Upper lobe of right lung (tissue), 1 donor: ENCODE results near the gene GNAQ. TPM values are rescaled to one million over a fixed set of nuclear protein-coding genes. Genes with fewer than 3 reads are reported as not detected.

ENCODE experiments used
- ATAC-seq: fragments of 200-7000 bp; cut with Tn5 transposase; one replicate; pipeline ENCODE4 v1.9.1; 2020; ENCODE audit warnings: mild to moderate bottlenecking, moderate library complexity
- DNase-seq: peaks from one replicate; pipeline ENCODE4 v3.0.0-alpha.2; 2020
- H3K27ac ChIP-seq: fragments of 200-600 bp; one replicate; pipeline ENCODE4 v1.8.0; 2022
- H3K27me3 ChIP-seq: fragments of 200-600 bp; one replicate; pipeline ENCODE4 v1.8.0; 2022; ENCODE audit warnings: mild to moderate bottlenecking
- H3K36me3 ChIP-seq: fragments of 200-600 bp; one replicate; pipeline ENCODE4 v1.8.0; 2022
- H3K4me1 ChIP-seq: fragments of 200-600 bp; one replicate; pipeline ENCODE4 v1.8.0; 2022
- H3K4me3 ChIP-seq: fragments of 200-600 bp; one replicate; pipeline ENCODE4 v1.8.0; 2022; ENCODE audit warnings: mild to moderate bottlenecking
- H3K9me3 ChIP-seq: fragments of 200-600 bp; one replicate; pipeline ENCODE4 v1.8.0; 2022
- intact Hi-C: fragments of 100-400 bp; cut with DNase I; formaldehyde crosslinking; loops from one replicate; pipeline ENCODE4 v1.11.0; 2022
- total RNA-seq: library from RNA; stranded (reverse); fragmentation: NEBNext Ultra II Directional; extraction: Animal tissue kit (Norgen Biotek cat#: 25700); gene quantifications from one replicate; pipeline ENCODE4 v1.2.1, GENCODE V29; 2021
- TF ChIP-seq, protein P1 (sequence below): fragments of 200-600 bp; IDR thresholded peaks from one replicate; pipeline ENCODE4 v1.8.0; 2022; ENCODE audit warnings: antibody characterized with exemption
- donor health status: DM: no; HTN: yes; CAD: no; lungs with severe emphysema.

Gene GNAQ
- total RNA-seq, 1 donor from 2014 or later = 132 TPM

DNA sequence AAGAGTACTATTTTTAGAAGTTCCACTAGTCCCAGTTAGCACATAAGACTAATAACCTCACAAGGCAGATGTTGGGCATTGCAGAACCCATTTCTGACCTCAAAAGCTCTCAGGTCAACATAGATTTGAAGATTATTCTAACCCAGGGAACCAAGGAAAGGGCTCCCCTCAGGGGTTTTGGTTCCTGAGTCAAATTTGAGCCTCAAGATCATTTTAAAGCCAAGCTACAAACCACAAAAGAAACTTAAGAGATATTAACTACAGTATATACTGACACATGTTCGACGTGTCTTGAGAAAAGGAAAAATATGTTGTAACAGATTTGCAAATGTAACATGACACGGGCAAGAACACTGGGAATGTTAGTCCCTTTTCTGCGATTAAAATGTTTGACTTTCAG is 88.6 kb downstream of the GNAQ start:
- H3K36me3 ChIP-seq = no peaks in the 10 kb centered on the region
- no peak overlapping the region for H3K4me3 ChIP-seq
- DNase-seq (no peak), ATAC-seq (no peak)
- peak overlapping the region; percentile 32 for H3K27ac ChIP-seq
- H3K27me3 ChIP-seq = no peaks in the 10 kb centered on the region
- no peaks in the 10 kb centered on the region for H3K9me3 ChIP-seq
- peaks cover 65% of the 10 kb centered on the region for H3K4me1 ChIP-seq
- TF ChIP-seq, protein P1, sequence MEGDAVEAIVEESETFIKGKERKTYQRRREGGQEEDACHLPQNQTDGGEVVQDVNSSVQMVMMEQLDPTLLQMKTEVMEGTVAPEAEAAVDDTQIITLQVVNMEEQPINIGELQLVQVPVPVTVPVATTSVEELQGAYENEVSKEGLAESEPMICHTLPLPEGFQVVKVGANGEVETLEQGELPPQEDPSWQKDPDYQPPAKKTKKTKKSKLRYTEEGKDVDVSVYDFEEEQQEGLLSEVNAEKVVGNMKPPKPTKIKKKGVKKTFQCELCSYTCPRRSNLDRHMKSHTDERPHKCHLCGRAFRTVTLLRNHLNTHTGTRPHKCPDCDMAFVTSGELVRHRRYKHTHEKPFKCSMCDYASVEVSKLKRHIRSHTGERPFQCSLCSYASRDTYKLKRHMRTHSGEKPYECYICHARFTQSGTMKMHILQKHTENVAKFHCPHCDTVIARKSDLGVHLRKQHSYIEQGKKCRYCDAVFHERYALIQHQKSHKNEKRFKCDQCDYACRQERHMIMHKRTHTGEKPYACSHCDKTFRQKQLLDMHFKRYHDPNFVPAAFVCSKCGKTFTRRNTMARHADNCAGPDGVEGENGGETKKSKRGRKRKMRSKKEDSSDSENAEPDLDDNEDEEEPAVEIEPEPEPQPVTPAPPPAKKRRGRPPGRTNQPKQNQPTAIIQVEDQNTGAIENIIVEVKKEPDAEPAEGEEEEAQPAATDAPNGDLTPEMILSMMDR = no peak
- intact Hi-C loops = no loop called here

GRCh38 chr9:77939149-77939668 is 92.4 kb downstream of the GNAQ start:
- Histone ChIP-seq H3K36me3 (no peaks in the 10 kb centered on the region), H3K4me1 (peaks cover 36% of the 10 kb centered on the region), H3K4me3 (no peak overlapping the region), H3K27me3 (no peaks in the 10 kb centered on the region), H3K9me3 (no peaks in the 10 kb centered on the region), H3K27ac (no peak overlapping the region)
- no peak for ATAC-seq
- TF ChIP-seq, protein P1 = no peak
- no peak for DNase-seq
- intact Hi-C loops = no loop called here

DNA sequence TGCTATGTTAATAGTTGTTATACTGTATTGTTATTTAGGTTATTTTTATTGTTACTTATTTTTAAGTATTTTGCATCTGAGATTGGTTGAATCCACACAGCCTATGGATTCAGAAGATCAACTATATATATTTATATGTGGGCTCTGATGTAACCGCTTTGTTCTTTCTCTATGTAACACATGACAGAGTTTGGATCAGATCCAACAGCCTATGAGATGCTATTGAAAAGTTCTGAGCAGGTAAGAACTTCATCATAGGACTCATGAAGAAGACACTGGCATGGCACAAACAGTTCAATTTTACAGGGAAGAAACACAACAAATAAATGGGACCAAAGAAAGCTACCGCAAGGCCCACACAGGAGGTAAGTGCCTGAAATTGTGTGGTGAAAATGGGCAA is 93.4 kb downstream of the GNAQ start:
- H3K27ac ChIP-seq = no peak overlapping the region
- TF ChIP-seq, protein P1 = no peak
- intact Hi-C loops = no loop called here
- no peak for DNase-seq
- ATAC-seq = no peak
- H3K4me1 ChIP-seq = peaks cover 28% of the 10 kb centered on the region
- no peak overlapping the region for H3K4me3 ChIP-seq
- no peaks in the 10 kb centered on the region for H3K27me3 ChIP-seq
- no peaks in the 10 kb centered on the region for H3K36me3 ChIP-seq
- no peaks in the 10 kb centered on the region for H3K9me3 ChIP-seq

- Histone ChIP-seq H3K27me3 (no peaks in the 10 kb centered on the region), H3K4me1 (peaks cover 16% of the 10 kb centered on the region), H3K9me3 (no peaks in the 10 kb centered on the region), H3K27ac (no peak overlapping the region), H3K4me3 (no peak overlapping the region), H3K36me3 (no peaks in the 10 kb centered on the region)
- DNase-seq (no peak), ATAC-seq (peak; percentile 53)
- intact Hi-C loops = no loop called here
- TF ChIP-seq, protein P1 = no peak
Observed at GRCh38 chr9:77935974-77936373, 95.6 kb downstream of the GNAQ start.

- Histone ChIP-seq H3K4me3 (no peak overlapping the region), H3K27me3 (no peaks in the 10 kb centered on the region), H3K36me3 (no peaks in the 10 kb centered on the region), H3K4me1 (peaks cover 16% of the 10 kb centered on the region), H3K9me3 (no peaks in the 10 kb centered on the region), H3K27ac (no peak overlapping the region)
- DNase-seq (no peak), ATAC-seq (no peak)
- TF ChIP-seq, protein P1 = no peak
- intact Hi-C loops = no loop called here
Observed at GRCh38 chr9:77935211-77935610, 96.4 kb downstream of the GNAQ start.

DNA sequence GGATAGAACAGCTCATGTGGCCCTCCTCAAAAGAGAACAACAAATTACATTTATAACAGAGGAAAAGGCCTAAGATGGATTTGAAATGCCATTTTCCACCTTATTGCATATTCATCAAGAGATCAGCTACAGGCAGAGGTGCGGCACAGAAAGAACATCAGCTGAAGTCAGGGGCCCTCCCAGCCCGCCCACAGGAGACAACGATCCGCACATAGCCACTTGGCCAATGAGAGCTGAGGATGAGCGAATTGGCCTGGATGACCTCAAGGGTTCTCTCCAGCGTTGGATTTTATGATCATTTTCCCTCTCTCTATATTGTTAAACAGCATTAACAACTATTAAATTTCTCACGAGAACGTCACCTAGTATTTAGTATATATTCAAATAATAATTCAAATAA is 97.6 kb downstream of the GNAQ start:
- Histone ChIP-seq H3K36me3 (no peaks in the 10 kb centered on the region), H3K4me1 (peaks cover 13% of the 10 kb centered on the region), H3K27ac (no peak overlapping the region), H3K27me3 (no peaks in the 10 kb centered on the region), H3K9me3 (no peaks in the 10 kb centered on the region), H3K4me3 (no peak overlapping the region)
- TF ChIP-seq, protein P1 = no peak
- intact Hi-C loops = no loop called here
- no peak for DNase-seq
- ATAC-seq = no peak
